SK-N-SH (cell line): ENCODE results near the gene SLC15A1.

Source experiments
- CTCF ChIP-seq: fragments of 200-600 bp; sonication (generic); IDR thresholded peaks from 2 replicates; pipeline ENCODE4 v1.6.1; 2017; ENCODE audit warnings: antibody characterized with exemption, mild to moderate bottlenecking, moderate library complexity
- EP300 ChIP-seq, 2 experiments: IDR thresholded peaks; 2 replicates each; pipeline versions ENCODE4 v1.4.0 to v1.6.1; 2012; ENCODE audit warnings: borderline replicate concordance in 1 of 2, low read depth in 1 of 2, low read length in 1 of 2
- FOXM1 ChIP-seq: IDR thresholded peaks from 2 replicates; pipeline ENCODE4 v1.4.0; 2012; ENCODE audit warnings: low read depth, mild to moderate bottlenecking
- SMC3 ChIP-seq: IDR thresholded peaks from 2 replicates; pipeline ENCODE4 v1.6.1; 2012; ENCODE audit warnings: low read depth, low read length, improper control_type of control experiment
- TF ChIP-seq, protein P1 (sequence below): IDR thresholded peaks from 2 replicates; pipeline ENCODE4 v1.4.0; 2012; ENCODE audit warnings: low read depth, borderline replicate concordance
- TF ChIP-seq, protein P2 (sequence below): fragments of 150-350 bp; IDR thresholded peaks from 2 replicates; pipeline ENCODE4 v1.6.1; 2017; ENCODE audit warnings: antibody characterized with exemption, low read length, low read depth, borderline replicate concordance

GRCh38 chr13:98755729-98756128, 3.3 kb upstream of the SLC15A1 start:
- TF ChIP-seq CTCF: no peak
- TF ChIP-seq, protein P1, sequence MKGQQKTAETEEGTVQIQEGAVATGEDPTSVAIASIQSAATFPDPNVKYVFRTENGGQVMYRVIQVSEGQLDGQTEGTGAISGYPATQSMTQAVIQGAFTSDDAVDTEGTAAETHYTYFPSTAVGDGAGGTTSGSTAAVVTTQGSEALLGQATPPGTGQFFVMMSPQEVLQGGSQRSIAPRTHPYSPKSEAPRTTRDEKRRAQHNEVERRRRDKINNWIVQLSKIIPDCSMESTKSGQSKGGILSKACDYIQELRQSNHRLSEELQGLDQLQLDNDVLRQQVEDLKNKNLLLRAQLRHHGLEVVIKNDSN: no peak
- TF ChIP-seq FOXM1: no peak
- no peak for TF ChIP-seq SMC3
- TF ChIP-seq EP300 (IDR thresholded peaks at IDR 0.05; ENCODE audit: borderline replicate concordance in 1 of 2, low read depth in 1 of 2, low read length in 1 of 2): no peak
- TF ChIP-seq, protein P2, sequence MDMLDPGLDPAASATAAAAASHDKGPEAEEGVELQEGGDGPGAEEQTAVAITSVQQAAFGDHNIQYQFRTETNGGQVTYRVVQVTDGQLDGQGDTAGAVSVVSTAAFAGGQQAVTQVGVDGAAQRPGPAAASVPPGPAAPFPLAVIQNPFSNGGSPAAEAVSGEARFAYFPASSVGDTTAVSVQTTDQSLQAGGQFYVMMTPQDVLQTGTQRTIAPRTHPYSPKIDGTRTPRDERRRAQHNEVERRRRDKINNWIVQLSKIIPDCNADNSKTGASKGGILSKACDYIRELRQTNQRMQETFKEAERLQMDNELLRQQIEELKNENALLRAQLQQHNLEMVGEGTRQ: no peak
